Left lung (tissue), 10 donors: ENCODE measurements around the gene DLL4. TPM values are rescaled to one million over a fixed set of nuclear protein-coding genes. Genes with fewer than 3 reads are reported as not detected.

Source experiments
- ATAC-seq: fragments of 200-7000 bp; cut with Tn5 transposase; one replicate; pipeline ENCODE4 v1.9.1; 2020; ENCODE audit warnings: moderate library complexity
- DNase-seq, 4 donors: peaks; one replicate each; pipeline ENCODE4 v3.0.0-alpha.2; 2013 to 2020
- H3K27ac ChIP-seq, 2 donors: fragments of 200-600 bp; sonication (generic) in 1 of 2; one replicate each; pipeline versions ENCODE4 v1.5.0 to v1.8.0; 2020 to 2021
- H3K27me3 ChIP-seq, 2 donors: fragments of 200-600 bp; sonication (generic) in 1 of 2; one replicate each; pipeline versions ENCODE4 v1.5.0 to v1.8.0; 2020 to 2021
- H3K36me3 ChIP-seq, 2 donors: fragments of 200-600 bp; sonication (generic) in 1 of 2; one replicate each; pipeline versions ENCODE4 v1.5.0 to v1.8.0; 2020 to 2021
- H3K4me1 ChIP-seq, 2 donors: fragments of 200-600 bp; one replicate each; pipeline ENCODE4 v1.8.0; 2021
- H3K4me3 ChIP-seq, 2 donors: fragments of 200-600 bp; sonication (generic) in 1 of 2; one replicate each; pipeline versions ENCODE4 v1.5.0 to v1.8.0; 2020 to 2021; ENCODE audit warnings: mild to moderate bottlenecking in 1 of 2
- H3K9me3 ChIP-seq, 2 donors: fragments of 200-600 bp; sonication (generic) in 1 of 2; one replicate each; pipeline versions ENCODE4 v1.5.0 to v1.8.0; 2020 to 2021
- intact Hi-C, 2 donors: fragments of 100-400 bp; cut with DNase I; formaldehyde crosslinking; loops; one replicate each; pipeline versions ENCODE4 v1.11.2 to v1.14.2; 2022
- polyA plus RNA-seq, 6 donors: library from polyadenylated mRNA; unstranded; fragments of 120-200 nt; gene quantifications; one replicate each; pipeline ENCODE4 v1.2.1, GENCODE V29; 2013; ENCODE audit not compliant: insufficient read length in 6 of 6
- total RNA-seq, 2 donors: library from RNA; stranded (reverse); fragmentation: NEBNext Ultra II Directional; extraction: Animal tissue kit (Norgen Biotek cat#: 25700); gene quantifications; one replicate each; pipeline ENCODE4 v1.2.1, GENCODE V29; 2021
- TF ChIP-seq, protein P1 (sequence below), 2 donors: fragments of 200-600 bp; sonication (generic) in 1 of 2; IDR thresholded peaks; one replicate each; pipeline versions ENCODE4 v1.5.0 to v1.8.0; 2021; ENCODE audit warnings: antibody characterized with exemption in 2 of 2
- donor health status: DM: no; HTN: yes; CAD: no.
- donor health status: DM: no; HTN: no; CAD: no.

The DLL4 gene
- total and polyA plus RNA-seq, 8 donors, result 10.4 to 23.7 (median 18.7) TPM

DNA sequence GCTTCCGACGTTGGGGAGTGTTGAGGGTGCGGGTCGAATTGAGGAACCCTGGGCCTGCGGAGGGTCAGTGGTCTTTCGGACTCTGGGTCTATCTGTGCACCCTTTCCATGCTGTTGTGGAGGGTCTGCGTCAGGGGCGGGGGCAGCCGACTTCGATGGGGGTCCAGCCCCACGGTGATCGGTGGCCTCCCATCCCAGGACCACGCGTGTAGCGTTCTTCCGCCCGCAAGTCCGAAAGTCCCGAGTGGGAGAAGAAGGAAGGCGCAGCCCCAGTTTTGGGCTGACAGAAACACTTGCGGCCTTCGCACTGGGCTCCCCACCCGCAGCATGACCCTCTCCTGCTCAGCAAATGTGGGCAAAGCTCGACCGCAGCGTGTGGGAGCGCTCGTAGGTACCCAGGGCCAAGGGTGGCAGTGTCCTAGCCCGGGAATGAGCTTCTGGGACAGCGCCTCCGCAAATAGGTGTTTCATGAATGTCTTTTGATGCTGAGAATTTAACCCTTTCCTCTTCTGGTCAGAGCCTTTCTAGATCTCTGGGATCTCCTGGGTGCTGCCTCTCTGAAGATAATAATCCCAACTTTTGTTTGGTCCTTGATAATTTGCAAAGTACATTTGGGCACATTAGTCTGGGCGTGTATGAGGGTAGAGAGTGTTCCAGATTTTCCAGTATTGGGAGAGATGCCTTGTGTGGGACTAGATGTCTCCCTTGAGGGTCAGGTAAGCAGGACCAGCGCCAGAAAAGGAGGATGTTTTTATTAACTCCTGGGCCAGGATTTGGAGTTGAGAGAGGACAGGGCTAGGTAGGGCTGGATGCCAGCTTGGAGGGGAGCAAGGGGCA, 2.3 kb upstream of the DLL4 start:
- Histone ChIP-seq H3K9me3 (no peaks in the 10 kb centered on the region), H3K27me3 (peaks cover 46 to 77% of the 10 kb centered on the region in 2 donors), H3K27ac (no peak overlapping the region), H3K4me3 (no peak overlapping the region), H3K4me1 (peaks cover 32 to 66% of the 10 kb centered on the region in 2 donors), H3K36me3 (no peaks in the 10 kb centered on the region)
- DNase-seq (peak in 1 of 4 donors; percentile 58), ATAC-seq (no peak)
- intact Hi-C loops, result no loop called here
- TF ChIP-seq, protein P1, sequence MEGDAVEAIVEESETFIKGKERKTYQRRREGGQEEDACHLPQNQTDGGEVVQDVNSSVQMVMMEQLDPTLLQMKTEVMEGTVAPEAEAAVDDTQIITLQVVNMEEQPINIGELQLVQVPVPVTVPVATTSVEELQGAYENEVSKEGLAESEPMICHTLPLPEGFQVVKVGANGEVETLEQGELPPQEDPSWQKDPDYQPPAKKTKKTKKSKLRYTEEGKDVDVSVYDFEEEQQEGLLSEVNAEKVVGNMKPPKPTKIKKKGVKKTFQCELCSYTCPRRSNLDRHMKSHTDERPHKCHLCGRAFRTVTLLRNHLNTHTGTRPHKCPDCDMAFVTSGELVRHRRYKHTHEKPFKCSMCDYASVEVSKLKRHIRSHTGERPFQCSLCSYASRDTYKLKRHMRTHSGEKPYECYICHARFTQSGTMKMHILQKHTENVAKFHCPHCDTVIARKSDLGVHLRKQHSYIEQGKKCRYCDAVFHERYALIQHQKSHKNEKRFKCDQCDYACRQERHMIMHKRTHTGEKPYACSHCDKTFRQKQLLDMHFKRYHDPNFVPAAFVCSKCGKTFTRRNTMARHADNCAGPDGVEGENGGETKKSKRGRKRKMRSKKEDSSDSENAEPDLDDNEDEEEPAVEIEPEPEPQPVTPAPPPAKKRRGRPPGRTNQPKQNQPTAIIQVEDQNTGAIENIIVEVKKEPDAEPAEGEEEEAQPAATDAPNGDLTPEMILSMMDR (IDR thresholded peaks at IDR 0.05), result no peak

DNA sequence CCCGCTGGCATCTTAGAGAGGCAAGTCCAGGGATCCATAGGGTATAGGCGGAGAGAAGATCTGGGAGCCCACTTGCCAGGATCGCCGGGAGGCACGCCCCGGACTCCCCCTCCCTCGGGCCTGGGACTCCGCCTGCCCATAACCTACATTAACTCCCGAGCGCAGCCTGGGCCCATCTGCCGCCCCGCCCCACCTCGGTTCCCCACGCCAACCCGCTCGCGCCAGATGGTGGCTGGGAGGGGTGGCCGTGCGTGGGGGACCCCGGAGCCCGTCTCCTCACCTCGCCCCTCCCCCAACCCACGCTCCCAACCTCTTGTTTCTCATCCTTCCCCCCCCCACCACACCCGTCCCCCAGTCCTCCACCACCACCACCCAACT, 1.7 kb upstream of the DLL4 start:
- DNase-seq (peak in 1 of 4 donors; percentile 75), ATAC-seq (no peak)
- Histone ChIP-seq H3K27ac (no peak overlapping the region), H3K9me3 (no peaks in the 10 kb centered on the region), H3K36me3 (no peaks in the 10 kb centered on the region), H3K4me3 (peak overlapping the region in 1 of 2 donors; percentile 48), H3K27me3 (peaks cover 46 to 83% of the 10 kb centered on the region in 2 donors), H3K4me1 (peaks cover 36 to 71% of the 10 kb centered on the region in 2 donors)
- TF ChIP-seq, protein P1 (IDR thresholded peaks at IDR 0.05), result no peak
- intact Hi-C loops, result no loop called here

DNA sequence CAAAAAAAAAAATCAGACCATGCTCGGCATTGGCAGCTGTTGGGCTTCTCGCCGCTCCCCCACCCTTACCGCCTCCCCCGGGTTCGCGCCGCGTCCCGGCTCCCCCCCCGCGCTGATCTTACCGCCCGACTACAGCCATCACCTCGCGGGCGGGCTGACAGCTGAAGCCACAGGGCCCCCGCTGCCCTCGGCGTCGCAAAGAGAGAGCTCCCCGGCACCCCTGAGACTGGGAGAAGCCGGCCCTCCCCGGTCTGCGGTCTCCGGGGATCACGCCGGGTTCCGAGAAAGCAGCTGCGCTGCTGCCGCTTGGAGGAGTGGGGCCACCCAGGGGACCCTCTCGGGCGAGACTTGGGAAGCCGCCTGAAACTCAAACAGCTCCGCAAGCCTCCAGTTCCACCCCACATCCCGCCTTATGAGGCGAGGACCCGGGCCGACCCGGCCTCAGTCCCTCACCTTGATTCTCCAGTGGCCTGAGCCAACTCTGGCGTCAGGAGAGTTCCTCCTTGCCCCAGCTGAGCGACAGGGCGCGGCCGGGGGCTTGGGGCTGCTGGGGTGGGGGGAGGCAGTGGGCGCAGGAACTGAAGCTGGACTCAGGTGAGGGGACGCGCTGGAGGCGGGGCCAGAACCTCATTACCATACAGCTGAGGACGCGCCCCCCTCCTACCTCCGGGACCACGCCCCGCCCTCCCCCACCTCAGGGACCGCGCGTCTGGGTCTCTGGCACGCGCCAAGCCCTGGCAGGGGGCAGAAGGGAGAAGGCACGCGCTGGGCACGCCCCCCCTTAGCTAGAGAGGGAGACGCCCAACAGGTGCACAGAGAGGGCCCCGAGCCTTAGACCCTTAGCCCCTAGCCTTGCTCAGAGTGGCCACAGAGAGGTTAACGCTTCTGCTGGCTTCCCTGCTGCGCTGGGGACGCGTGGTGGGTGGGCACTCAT, 1.0 kb upstream of the DLL4 start:
- H3K27me3 ChIP-seq, result peaks cover 46 to 87% of the 10 kb centered on the region in 2 donors
- ATAC-seq, result peak; percentile 1

DNA sequence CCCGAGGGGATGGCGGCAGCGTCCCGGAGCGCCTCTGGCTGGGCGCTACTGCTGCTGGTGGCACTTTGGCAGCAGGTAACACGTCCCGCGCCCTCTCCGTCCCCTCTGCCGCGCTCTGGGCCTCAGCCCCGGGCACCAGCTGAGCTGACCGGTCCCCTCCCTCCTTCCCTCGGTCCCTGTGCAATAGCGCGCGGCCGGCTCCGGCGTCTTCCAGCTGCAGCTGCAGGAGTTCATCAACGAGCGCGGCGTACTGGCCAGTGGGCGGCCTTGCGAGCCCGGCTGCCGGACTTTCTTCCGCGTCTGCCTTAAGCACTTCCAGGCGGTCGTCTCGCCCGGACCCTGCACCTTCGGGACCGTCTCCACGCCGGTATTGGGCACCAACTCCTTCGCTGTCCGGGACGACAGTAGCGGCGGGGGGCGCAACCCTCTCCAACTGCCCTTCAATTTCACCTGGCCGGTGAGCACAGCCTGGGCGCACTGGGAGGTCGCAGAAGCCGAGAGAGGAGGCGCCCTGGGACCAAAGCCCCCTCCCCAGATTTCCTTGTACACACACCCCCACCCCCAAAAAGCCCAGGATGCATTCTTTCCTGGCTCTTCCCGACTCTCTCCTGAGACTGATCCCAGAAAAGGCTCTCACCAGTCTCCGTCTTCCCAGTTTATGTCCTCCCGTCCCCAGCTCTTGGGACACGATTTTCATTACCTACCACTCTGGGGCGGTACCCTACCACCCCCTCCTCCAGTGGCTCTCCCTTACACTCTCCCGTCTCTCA, 705 bp downstream of the DLL4 start:
- Histone ChIP-seq H3K4me1 (peaks cover 36 to 91% of the 10 kb centered on the region in 2 donors), H3K36me3 (peaks cover 0 to 1% of the 10 kb centered on the region in 2 donors), H3K4me3 (peak overlapping the region; percentile 48 to 55), H3K27me3 (peaks cover 46 to 80% of the 10 kb centered on the region in 2 donors), H3K27ac (peak overlapping the region; percentile 70 to 73), H3K9me3 (no peaks in the 10 kb centered on the region)
- DNase-seq (peak in 3 of 4 donors; percentile 62 to 90 (median 64)), ATAC-seq (peak; percentile 39)
- TF ChIP-seq, protein P1 (IDR thresholded peaks at IDR 0.05), result no peak
- intact Hi-C loops, result no loop called here

More for the DNA sequence above, 1.0 kb upstream of the DLL4 start:
- Histone ChIP-seq H3K36me3 (no peaks in the 10 kb centered on the region), H3K27ac (no peak overlapping the region), H3K4me1 (peaks cover 36 to 76% of the 10 kb centered on the region in 2 donors), H3K9me3 (no peaks in the 10 kb centered on the region), H3K4me3 (peak overlapping the region; percentile 48 to 55)
- TF ChIP-seq, protein P1 (IDR thresholded peaks at IDR 0.05), result no peak
- intact Hi-C loops, result no loop called here
- peak in 1 of 4 donors; percentile 78 for DNase-seq
